Measurements from ENCODE around the gene TEAD4. TPM values are rescaled to one million over a fixed set of nuclear protein-coding genes. Genes with fewer than 3 reads are reported as not detected.
A peak's percentile ranks its signal among the peaks of the same experiment; 100 is the strongest.

Gene TEAD4
- total and polyA plus RNA-seq, 4 donors = 0.79 to 3.8 (median 2.8) TPM

DNA sequence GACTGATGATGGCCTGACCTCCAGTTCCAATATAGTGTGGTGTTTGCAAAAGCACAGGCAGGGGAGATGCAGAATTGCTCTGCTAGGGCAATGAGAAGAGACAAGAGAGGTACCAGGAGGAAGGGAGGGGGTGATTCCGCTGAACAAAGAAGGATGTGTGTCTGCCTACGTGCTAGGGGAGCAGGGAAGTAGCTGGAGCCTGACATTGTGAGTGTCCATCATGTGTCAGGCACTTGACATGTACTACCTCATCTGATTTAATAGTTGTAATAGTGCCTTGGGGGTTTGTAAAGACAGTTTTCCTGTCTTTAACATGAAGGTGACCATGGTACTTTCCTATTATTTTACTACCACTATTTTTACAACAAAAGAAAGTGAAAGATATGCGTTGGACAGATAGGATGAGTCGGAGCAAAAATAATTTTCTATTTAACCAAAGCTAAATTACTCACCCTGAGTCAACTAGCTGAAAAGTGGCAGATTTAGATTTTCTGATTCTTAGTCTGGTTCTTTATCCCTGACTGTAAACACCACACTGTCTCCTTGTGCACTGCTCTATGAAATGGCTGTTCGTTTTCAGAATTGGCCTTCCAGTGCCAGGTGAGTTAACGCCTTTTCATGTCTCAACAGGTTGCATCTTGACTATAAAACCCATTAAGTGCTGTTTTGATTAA lies 33.7 kb upstream of the TEAD4 start:
- H3K36me3 ChIP-seq (ENCODE audit: control insufficient read depth in 4 of 4, insufficient read depth in 3 of 4, low read depth in 1 of 4, low read length in 3 of 4) = peaks cover 0 to 13% (median 4%) of the 10 kb centered on the region in 4 donors
- TF ChIP-seq NR2F2 (IDR thresholded peaks at IDR 0.05) (no peak), FOXA1 (IDR thresholded peaks at IDR 0.05) (no peak), HNF4G (IDR thresholded peaks at IDR 0.05) (no peak), EGR1 (IDR thresholded peaks at IDR 0.05; ENCODE audit: low read depth in 2 of 2) (no peak), RXRA (IDR thresholded peaks at IDR 0.05) (no peak)
- TF ChIP-seq, protein P1, sequence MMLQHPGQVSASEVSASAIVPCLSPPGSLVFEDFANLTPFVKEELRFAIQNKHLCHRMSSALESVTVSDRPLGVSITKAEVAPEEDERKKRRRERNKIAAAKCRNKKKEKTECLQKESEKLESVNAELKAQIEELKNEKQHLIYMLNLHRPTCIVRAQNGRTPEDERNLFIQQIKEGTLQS (IDR thresholded peaks at IDR 0.05) = no peak
- TF ChIP-seq, protein P2, sequence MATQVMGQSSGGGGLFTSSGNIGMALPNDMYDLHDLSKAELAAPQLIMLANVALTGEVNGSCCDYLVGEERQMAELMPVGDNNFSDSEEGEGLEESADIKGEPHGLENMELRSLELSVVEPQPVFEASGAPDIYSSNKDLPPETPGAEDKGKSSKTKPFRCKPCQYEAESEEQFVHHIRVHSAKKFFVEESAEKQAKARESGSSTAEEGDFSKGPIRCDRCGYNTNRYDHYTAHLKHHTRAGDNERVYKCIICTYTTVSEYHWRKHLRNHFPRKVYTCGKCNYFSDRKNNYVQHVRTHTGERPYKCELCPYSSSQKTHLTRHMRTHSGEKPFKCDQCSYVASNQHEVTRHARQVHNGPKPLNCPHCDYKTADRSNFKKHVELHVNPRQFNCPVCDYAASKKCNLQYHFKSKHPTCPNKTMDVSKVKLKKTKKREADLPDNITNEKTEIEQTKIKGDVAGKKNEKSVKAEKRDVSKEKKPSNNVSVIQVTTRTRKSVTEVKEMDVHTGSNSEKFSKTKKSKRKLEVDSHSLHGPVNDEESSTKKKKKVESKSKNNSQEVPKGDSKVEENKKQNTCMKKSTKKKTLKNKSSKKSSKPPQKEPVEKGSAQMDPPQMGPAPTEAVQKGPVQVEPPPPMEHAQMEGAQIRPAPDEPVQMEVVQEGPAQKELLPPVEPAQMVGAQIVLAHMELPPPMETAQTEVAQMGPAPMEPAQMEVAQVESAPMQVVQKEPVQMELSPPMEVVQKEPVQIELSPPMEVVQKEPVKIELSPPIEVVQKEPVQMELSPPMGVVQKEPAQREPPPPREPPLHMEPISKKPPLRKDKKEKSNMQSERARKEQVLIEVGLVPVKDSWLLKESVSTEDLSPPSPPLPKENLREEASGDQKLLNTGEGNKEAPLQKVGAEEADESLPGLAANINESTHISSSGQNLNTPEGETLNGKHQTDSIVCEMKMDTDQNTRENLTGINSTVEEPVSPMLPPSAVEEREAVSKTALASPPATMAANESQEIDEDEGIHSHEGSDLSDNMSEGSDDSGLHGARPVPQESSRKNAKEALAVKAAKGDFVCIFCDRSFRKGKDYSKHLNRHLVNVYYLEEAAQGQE (IDR thresholded peaks at IDR 0.05) = no peak
- no peak overlapping the region for H3K9ac ChIP-seq (ENCODE audit: low read depth in 1 of 2, low read length in 2 of 2)
- H3K27ac ChIP-seq (ENCODE audit: low read depth in 1 of 2, low read length in 2 of 2) = no peak overlapping the region
- no peak overlapping the region for H3K4me3 ChIP-seq (ENCODE audit: low read depth in 1 of 3, low read length in 3 of 3)
- 93% methylated on average over 6 of the region's 6 CpGs for WGBS
- H3K9me3 ChIP-seq (ENCODE audit: control insufficient read depth in 4 of 4, low read length in 3 of 4) = no peaks in the 10 kb centered on the region
- no peaks in the 10 kb centered on the region for H3K27me3 ChIP-seq (ENCODE audit: control insufficient read depth in 4 of 4, insufficient read depth in 4 of 4, low read length in 3 of 4)
- peaks cover 0 to 5% (median 2%) of the 10 kb centered on the region in 4 donors for H3K4me1 ChIP-seq (ENCODE audit: control insufficient read depth in 4 of 4, insufficient read depth in 4 of 4, low read length in 3 of 4)
- no peak for DNase-seq (ENCODE audit: low spot score)

DNA sequence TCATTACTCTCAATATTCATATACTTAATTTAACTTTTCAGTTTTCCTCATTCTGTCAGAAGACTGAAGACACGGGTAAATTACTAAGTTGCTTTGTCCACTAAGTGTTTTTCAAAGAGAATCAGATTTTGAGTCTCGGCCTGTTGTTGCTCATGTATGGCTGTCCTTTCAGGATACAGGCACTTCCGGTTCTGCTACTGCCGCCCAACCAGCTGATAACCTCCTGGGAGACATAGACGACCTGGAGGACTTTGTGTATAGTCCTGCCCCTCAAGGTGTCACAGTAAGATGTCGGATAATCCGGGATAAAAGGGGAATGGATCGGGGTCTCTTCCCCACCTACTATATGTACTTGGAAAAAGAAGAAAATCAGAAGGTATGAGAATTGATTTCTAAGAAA lies 28.3 kb upstream of the TEAD4 start:
- no peak overlapping the region for H3K4me3 ChIP-seq (ENCODE audit: low read depth in 1 of 3, low read length in 3 of 3)
- H3K36me3 ChIP-seq (ENCODE audit: control insufficient read depth in 4 of 4, insufficient read depth in 3 of 4, low read depth in 1 of 4, low read length in 3 of 4) = peaks cover 3 to 25% (median 17%) of the 10 kb centered on the region in 4 donors
- no peak for DNase-seq (ENCODE audit: low spot score)
- peaks cover 0 to 5% (median 2%) of the 10 kb centered on the region in 4 donors for H3K4me1 ChIP-seq (ENCODE audit: control insufficient read depth in 4 of 4, insufficient read depth in 4 of 4, low read length in 3 of 4)
- H3K9me3 ChIP-seq (ENCODE audit: control insufficient read depth in 4 of 4, low read length in 3 of 4) = no peaks in the 10 kb centered on the region
- 83% methylated on average over 8 of the region's 8 CpGs for WGBS
- H3K27ac ChIP-seq (ENCODE audit: low read depth in 1 of 2, low read length in 2 of 2) = no peak overlapping the region
- TF ChIP-seq, protein P1 (IDR thresholded peaks at IDR 0.05) = no peak
- peak; percentile 57 for TF ChIP-seq NR2F2 (IDR thresholded peaks at IDR 0.05)
- peak overlapping the region in 1 of 2 donors; percentile 2 for H3K9ac ChIP-seq (ENCODE audit: low read depth in 1 of 2, low read length in 2 of 2)
- H3K27me3 ChIP-seq (ENCODE audit: control insufficient read depth in 4 of 4, insufficient read depth in 4 of 4, low read length in 3 of 4) = no peaks in the 10 kb centered on the region

DNA sequence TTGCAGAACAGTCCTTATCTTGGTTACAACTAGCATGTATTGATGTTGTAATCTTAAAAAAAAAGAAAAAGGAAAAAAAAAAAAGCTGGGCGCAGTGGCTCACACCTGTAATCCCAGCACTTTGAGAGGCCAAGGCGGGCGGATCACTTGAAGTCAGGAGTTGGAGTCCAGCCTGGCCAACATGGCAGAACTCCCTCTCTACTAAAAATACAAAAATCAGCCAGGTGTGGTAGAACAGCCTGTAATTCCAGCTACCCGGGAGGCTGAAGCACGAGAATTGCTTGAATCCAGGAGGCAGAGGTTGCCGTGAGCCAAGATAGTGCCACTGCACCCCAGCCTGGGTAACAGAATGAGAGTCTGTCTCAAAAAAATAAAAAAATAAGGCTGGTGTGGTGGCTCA lies 25.6 kb upstream of the TEAD4 start:
- no peaks in the 10 kb centered on the region for H3K27me3 ChIP-seq (ENCODE audit: control insufficient read depth in 4 of 4, insufficient read depth in 4 of 4, low read length in 3 of 4)
- H3K27ac ChIP-seq (ENCODE audit: low read depth in 1 of 2, low read length in 2 of 2) = no peak overlapping the region
- no peak overlapping the region for H3K9ac ChIP-seq (ENCODE audit: low read depth in 1 of 2, low read length in 2 of 2)
- no peak overlapping the region for H3K4me3 ChIP-seq (ENCODE audit: low read depth in 1 of 3, low read length in 3 of 3)
- DNase-seq (ENCODE audit: low spot score) = no peak
- no peaks in the 10 kb centered on the region for H3K9me3 ChIP-seq (ENCODE audit: control insufficient read depth in 4 of 4, low read length in 3 of 4)
- peaks cover 7 to 30% (median 21%) of the 10 kb centered on the region in 4 donors for H3K36me3 ChIP-seq (ENCODE audit: control insufficient read depth in 4 of 4, insufficient read depth in 3 of 4, low read depth in 1 of 4, low read length in 3 of 4)
- no peaks in the 10 kb centered on the region for H3K4me1 ChIP-seq (ENCODE audit: control insufficient read depth in 4 of 4, insufficient read depth in 4 of 4, low read length in 3 of 4)
- WGBS = 97% methylated on average over 6 of the region's 6 CpGs
- TF ChIP-seq EGR1 (IDR thresholded peaks at IDR 0.05; ENCODE audit: low read depth in 2 of 2) (no peak), FOXA2 (IDR thresholded peaks at IDR 0.05) (no peak), RAD21 (IDR thresholded peaks at IDR 0.05) (no peak), NR2F2 (IDR thresholded peaks at IDR 0.05) (no peak), SP1 (IDR thresholded peaks at IDR 0.05) (no peak), YY1 (IDR thresholded peaks at IDR 0.05) (no peak), HNF4G (IDR thresholded peaks at IDR 0.05) (no peak), HNF4A (conservative IDR thresholded peaks at IDR 0.05) (no peak)
- TF ChIP-seq, protein P3, sequence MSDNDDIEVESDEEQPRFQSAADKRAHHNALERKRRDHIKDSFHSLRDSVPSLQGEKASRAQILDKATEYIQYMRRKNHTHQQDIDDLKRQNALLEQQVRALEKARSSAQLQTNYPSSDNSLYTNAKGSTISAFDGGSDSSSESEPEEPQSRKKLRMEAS (IDR thresholded peaks at IDR 0.05) = no peak
- TF ChIP-seq, protein P2 (IDR thresholded peaks at IDR 0.05) = no peak
- TF ChIP-seq, protein P4, sequence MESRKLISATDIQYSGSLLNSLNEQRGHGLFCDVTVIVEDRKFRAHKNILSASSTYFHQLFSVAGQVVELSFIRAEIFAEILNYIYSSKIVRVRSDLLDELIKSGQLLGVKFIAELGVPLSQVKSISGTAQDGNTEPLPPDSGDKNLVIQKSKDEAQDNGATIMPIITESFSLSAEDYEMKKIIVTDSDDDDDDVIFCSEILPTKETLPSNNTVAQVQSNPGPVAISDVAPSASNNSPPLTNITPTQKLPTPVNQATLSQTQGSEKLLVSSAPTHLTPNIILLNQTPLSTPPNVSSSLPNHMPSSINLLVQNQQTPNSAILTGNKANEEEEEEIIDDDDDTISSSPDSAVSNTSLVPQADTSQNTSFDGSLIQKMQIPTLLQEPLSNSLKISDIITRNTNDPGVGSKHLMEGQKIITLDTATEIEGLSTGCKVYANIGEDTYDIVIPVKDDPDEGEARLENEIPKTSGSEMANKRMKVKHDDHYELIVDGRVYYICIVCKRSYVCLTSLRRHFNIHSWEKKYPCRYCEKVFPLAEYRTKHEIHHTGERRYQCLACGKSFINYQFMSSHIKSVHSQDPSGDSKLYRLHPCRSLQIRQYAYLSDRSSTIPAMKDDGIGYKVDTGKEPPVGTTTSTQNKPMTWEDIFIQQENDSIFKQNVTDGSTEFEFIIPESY (IDR thresholded peaks at IDR 0.05) = no peak

Measured in liver (tissue), 9 donors.